HG03066 (cell line): ENCODE measurements around the gene SLC19A3.
A peak's percentile ranks its signal among the peaks of the same experiment; 100 is the strongest.
"Not testable (repeated sequence)": the region's sequence is repeated elsewhere in the genome, so short reads cannot be mapped to it uniquely, and the experiment has no call there.

Source experiments
- ATAC-seq: cut with Tn5 transposase; IDR thresholded peaks from one replicate; pipeline ENCODE4 v1.9.1; 2021; ENCODE audit warnings: low read depth; ENCODE audit not compliant: unreplicated experiment

SLC19A3 gene

DNA sequence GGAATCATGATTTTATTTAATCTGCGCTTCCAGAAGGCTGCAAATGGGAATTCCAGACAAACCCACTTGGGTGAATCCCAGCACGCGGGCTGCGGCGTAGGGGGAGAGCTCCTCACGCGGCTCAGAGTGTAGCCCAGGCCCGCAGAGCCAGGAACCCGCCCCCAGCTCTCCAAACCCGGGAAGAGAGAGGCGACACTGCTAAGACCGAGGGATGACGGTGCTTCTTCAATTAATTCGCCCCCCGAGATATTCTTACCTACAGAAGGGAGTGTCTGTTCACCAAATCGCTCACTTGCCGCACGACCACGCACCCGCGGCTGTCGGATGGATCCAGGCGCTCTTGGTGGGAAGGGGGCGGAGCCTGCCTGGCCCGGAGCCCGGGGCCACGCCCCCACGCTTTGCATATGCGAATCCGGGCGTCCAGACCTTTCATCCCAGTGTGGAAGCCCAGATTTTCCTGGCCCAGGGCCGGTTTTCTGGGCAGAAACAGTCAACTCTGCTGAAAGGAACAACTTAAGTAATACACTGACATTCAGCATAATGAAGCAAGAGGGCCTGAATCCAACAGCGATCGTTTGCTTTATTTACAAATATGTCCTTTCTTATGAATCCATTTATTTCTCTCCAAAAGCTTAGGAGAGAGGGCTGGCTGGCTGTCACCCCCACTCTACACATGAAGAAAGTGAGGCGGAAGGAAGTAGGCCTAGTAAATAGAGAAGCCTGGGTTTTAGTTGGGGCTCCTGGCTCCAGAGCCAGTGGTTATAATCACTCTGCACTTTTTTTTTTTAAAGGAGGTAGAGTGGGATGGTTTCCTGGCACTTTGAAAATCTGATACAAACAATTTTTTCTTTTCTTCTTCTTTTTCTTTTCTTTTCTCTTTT lies at the start of gene SLC19A3:
Gene SLC19A3, minus strand, starts transcription at position 342 of the 881 bp plus-strand sequence. CDS start 15,710 bp downstream, outside the sequence.
- no peak for ATAC-seq

GRCh38 chr2:227766373-227766883 lies 48.6 kb upstream of the SLC19A3 start:
- peak; percentile 95 for ATAC-seq

GRCh38 chr2:227765788-227766372 lies 48.1 kb upstream of the SLC19A3 start:
- no peak for ATAC-seq

DNA sequence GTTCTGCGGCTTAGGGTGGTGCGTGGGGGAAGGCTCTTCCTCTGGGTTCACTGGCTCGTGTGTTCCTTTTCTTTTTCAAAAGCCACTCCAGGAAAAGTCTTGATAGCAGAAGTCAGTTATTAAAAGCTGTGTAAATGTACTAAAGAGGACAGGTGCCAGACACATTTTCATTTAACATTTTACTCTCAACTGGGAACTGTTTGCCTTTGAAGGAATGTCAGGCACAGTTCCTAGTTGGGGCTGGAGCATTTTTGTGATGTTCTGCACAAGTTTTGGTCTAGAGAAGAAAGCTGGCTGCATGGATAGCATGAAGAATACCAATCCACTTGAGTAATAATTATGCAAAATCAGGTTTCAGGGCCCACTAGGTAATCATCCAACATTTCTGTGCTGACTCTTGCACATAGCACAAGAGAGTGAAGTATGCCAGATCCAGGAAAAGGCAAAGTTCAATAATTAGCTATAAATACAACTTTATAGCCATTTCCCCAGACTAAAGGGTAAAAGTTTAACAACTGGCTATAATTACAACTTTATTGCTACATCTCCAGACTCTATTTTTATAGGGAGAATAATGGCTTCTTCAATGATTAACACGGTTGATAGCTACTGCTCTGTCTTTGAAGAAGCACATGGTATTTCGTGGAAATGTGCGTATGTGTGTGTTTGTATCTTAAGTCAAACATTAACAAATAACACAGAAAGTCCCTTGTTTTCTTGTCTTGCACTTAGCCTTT lies 44.1 kb upstream of the SLC19A3 start:
- no peak for ATAC-seq

- ATAC-seq, result no peak
Measured at GRCh38 chr2:227759411-227760118, 41.7 kb upstream of the SLC19A3 start.

GRCh38 chr2:227756261-227756660 lies 38.4 kb upstream of the SLC19A3 start:
- not testable (repeated sequence) for ATAC-seq

GRCh38 chr2:227748079-227748478 lies 30.3 kb upstream of the SLC19A3 start:
- ATAC-seq, result no peak

DNA sequence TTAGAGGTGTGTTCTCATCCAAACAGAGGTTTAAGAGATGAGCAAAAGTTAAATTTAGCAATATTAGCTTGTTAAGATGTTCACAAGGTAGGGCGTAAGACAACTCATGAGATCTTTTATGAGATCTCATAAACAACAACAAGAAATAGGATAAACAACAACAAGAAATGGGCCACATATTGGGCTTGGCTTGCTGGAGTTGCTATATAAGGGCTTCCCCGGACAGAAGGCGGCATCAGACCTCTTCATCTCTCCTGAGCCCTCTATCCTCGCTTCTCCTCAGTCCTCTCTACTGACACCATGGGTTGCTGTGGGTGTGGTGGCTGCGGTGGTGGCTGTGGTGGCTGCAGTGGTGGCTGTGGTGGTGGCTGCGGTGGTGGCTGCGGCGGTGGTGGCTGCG lies 27.8 kb upstream of the SLC19A3 start, which contains the start of gene SCYGR8:
Gene SCYGR8, plus strand, starts transcription at position 301 of the 400 bp plus-strand sequence. Its CDS starts 0 bp downstream, at position 301.
- no peak for ATAC-seq

- ATAC-seq, result not testable (repeated sequence)
Measured at GRCh38 chr2:227740705-227741104, 22.9 kb upstream of the SLC19A3 start.

DNA sequence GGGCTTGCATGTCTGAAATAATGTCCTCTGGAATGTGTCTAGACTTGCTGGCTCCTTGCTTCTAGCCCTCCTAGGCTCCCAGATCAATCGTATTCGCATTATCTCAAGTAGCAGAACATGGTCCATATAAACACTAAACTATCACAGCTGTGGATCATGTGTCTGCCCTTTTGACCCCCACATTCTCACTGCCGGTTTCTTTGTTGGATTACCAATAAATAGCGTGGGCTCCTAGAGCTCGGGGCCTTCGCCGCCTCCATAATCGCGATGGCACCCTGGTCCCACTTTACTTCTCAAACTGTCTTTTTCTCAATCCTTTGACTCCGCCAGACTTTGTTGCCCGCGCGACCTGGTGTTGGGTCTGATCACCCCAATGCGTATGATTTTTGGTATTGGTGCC lies 21.5 kb upstream of the SLC19A3 start:
- no peak for ATAC-seq

DNA sequence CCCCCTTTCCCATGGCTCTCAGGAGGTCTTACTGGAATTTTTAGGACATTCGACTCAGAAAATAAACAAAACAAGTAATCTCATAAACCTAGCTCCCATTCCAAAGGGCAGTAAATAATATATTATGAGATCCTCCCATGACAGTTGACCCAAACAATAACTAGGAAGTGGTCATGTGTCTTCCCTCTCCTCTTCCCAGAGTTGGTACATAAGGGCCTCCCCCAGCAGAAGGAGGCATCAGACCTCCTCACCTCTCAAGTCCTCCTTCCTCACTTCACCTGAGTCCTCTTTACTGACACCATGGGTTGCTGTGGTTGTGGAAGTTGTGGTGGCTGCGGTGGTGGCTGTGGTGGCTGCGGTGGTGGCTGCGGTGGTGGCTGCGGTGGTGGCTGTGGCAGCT lies 10.2 kb upstream of the SLC19A3 start, which contains the start of gene SCYGR7:
Gene SCYGR7, plus strand, starts transcription at position 301 of the 400 bp plus-strand sequence. Its CDS starts 0 bp downstream, at position 301.
- no peak for ATAC-seq

DNA sequence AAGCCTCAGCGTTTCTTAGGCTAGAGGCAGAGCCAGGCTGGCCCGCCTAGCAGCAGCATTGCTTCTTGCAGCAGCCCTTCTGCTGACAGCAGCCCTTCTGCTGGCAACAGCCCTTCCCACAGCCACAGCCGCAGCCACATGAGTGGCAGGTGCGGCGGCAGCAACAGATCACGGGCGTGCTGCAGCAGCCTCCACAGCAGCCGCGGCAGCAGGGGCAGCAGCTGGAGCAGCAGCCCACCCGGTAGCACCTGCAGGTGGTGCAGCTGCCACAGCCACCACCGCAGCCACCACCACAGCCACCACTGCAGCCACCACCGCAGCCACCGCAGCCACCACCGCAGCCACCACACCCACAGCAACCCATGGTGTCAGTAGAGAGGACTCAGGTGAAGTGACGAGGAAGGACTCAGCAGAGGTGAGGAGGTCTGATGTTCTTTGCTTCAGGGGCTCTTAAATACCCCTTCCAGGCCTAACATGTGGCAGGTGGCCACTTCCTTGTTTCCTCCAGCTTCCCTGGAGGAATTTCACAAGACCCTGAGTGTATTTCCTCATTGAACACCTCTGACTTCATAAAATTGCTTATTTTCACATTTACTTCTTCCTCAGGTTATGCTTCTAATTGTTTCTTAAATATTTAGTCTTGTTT lies 6.7 kb upstream of the SLC19A3 start, which contains the start of gene SCYGR6:
Gene SCYGR6, minus strand, starts transcription at position 364 of the 646 bp plus-strand sequence. Its CDS starts 0 bp downstream, at position 364.
- ATAC-seq, result no peak

GRCh38 chr2:227722821-227723220 lies 5.0 kb upstream of the SLC19A3 start:
- not testable (repeated sequence) for ATAC-seq

DNA sequence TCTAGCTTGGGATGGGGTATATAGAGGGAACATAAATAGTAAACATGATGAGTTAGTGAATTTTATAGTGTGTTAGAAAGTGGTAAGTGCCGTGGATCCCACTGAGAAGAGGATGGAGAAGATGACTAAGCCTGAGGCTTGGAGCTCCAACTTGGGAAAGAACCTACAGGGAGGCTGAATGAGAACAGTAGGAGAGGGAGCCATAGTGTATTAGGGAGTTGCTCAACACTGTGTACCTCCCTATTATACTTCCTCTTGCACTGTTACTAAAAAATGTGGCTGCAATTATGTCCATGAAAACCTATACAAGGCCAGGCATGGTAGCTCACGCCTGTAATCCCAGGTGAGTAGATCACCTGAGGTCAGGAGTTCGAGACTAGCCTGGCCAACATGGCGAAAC lies 2.9 kb upstream of the SLC19A3 start:
- no peak for ATAC-seq

GRCh38 chr2:227719641-227720040 lies 1.8 kb upstream of the SLC19A3 start:
- ATAC-seq, result no peak

GRCh38 chr2:227716501-227716900 lies 1.3 kb downstream of the SLC19A3 start:
- no peak for ATAC-seq

GRCh38 chr2:227713291-227713690 lies 4.5 kb downstream of the SLC19A3 start:
- ATAC-seq, result no peak

DNA sequence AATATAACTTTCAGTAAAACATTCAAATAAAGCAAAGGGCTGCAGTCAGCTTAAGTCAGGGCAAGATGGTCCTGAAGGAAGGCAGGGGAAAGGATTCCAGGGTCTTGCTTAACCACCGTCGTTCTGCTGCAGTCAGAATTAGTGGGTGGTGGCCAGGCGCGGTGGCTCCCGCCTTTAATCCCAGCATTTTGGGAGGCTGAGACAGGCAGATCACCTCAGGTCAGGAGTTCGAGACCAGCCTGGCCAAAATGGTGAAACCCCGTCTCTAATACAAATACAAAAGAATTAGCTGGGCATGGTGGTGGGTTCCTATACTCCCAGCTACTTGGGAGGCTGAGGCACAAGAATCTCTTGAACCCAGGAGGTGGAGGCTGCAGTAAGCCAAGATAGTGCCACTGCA lies 6.8 kb downstream of the SLC19A3 start:
- ATAC-seq, result no peak

- ATAC-seq, result no peak
Measured at GRCh38 chr2:227707390-227707789, 10.4 kb downstream of the SLC19A3 start.
